HepG2 (cell line): ENCODE measurements around the gene HELZ2. TPM values are rescaled to one million over a fixed set of nuclear protein-coding genes. Genes with fewer than 3 reads are reported as not detected.

Experiments
- ATAC-seq: fragments of 200-7000 bp; cut with Tn5 transposase; 3 replicates; pipeline ENCODE4 v1.9.1; 2020; ENCODE audit warnings: mild to moderate bottlenecking, moderate library complexity
- BruUV-seq: library from RNA; stranded (reverse); fragments of 400-500 nt; replicated peaks from 2 replicates; lab custom pipeline; 2021; lab: Mats Ljungman, UMichigan
- CTCF ChIA-PET: fragments of 300-600 bp; formaldehyde crosslinking; extraction: SDS; loops from one replicate; lab custom pipeline; 2021; ENCODE audit warnings: low total read pairs, inconsistent platforms, low intra/inter-chr PET ratio; lab: Yijun Ruan, JAX
- POLR2A ChIA-PET: fragments of 350-600 bp; sonication (Branson Sonifier 250); formaldehyde crosslinking; loops from one replicate; lab custom pipeline; 2020; ENCODE audit warnings: antibody characterized with exemption, inconsistent platforms; lab: Yijun Ruan, JAX
- DNase-seq: peaks from one replicate; pipeline ENCODE4 v3.0.0-alpha.2; 2015; ENCODE audit warnings: low spot score
- FAIRE-seq: peaks from 3 replicates; lab custom pipeline; 2011; peaks lifted over from hg19 to GRCh38; lab: Jason Lieb, UNC
- H2AFZ ChIP-seq: one replicate; pipeline ENCODE4 v1.6.1; 2011; ENCODE audit warnings: low read length, inconsistent platforms
- H3K27ac ChIP-seq: fragments of 300-600 bp; 3 replicates; pipeline ENCODE4 v1.8.0; 2011; ENCODE audit warnings: mixed run types, mild to moderate bottlenecking, mixed read lengths, low read length, inconsistent platforms; ENCODE audit not compliant: insufficient read depth; ENCODE audit errors: extremely low read length
- H3K27me3 ChIP-seq, 2 experiments: fragments of 200-600 bp in 1 of 2; 2 replicates in 1 of 2; 3 replicates in 1 of 2; pipeline versions ENCODE4 v1.6.0 to v1.8.0; 2011; ENCODE audit warnings: low read length in 2 of 2, mild to moderate bottlenecking in 2 of 2, moderate library complexity in 2 of 2, inconsistent platforms in 1 of 2; ENCODE audit not compliant: insufficient read depth in 2 of 2, control insufficient read depth in 1 of 2
- H3K36me3 ChIP-seq, 2 experiments: fragments of 200-600 bp in 1 of 2; replicated peaks in 1 of 2; 2 replicates in 1 of 2; 3 replicates in 1 of 2; pipeline versions ENCODE4 v1.5.1 to v1.8.0; 2011; ENCODE audit warnings: low read length in 2 of 2, inconsistent platforms in 1 of 2; ENCODE audit not compliant: insufficient read depth in 2 of 2, control insufficient read depth in 1 of 2
- H3K4me1 ChIP-seq: 2 replicates; pipeline ENCODE4 v1.5.1; 2012; ENCODE audit warnings: low read length, inconsistent platforms; ENCODE audit not compliant: insufficient read depth
- H3K4me2 ChIP-seq: 2 replicates; pipeline ENCODE4 v1.6.0; 2011; ENCODE audit warnings: low read depth, low read length, inconsistent platforms
- H3K4me3 ChIP-seq, 3 experiments: fragments of 200-600 bp in 1 of 3; sonication (generic), shearing (Covaris generic) in 1 of 3; replicated peaks in 1 of 3; 2 replicates each; pipeline ENCODE4 v1.5.1; 2011 to 2016; ENCODE audit warnings: low read length in 3 of 3, inconsistent platforms in 2 of 3, low read depth in 2 of 3, mild to moderate bottlenecking in 2 of 3, control low read depth in 1 of 3, mixed read lengths in 1 of 3; ENCODE audit not compliant: insufficient read depth in 1 of 3
- H3K79me2 ChIP-seq: one replicate; pipeline ENCODE4 v1.6.1; 2011; ENCODE audit warnings: low read length, inconsistent platforms; ENCODE audit not compliant: insufficient read depth
- H3K9ac ChIP-seq: 2 replicates; pipeline ENCODE4 v1.6.0; 2011; ENCODE audit warnings: mild to moderate bottlenecking, low read depth, low read length, inconsistent platforms; ENCODE audit not compliant: insufficient read depth
- H3K9me3 ChIP-seq: 2 replicates; pipeline ENCODE4 v1.5.1; 2012; ENCODE audit warnings: mild to moderate bottlenecking, low read length
- H4K20me1 ChIP-seq: 2 replicates; pipeline ENCODE4 v1.6.0; 2011; ENCODE audit warnings: inconsistent platforms, mild to moderate bottlenecking, low read length, moderate library complexity; ENCODE audit not compliant: insufficient read depth
- ARID4A ChIP-seq: sonication (generic); formaldehyde crosslinking; IDR thresholded peaks from 2 replicates; pipeline ENCODE4 v1.5.0; 2020; ENCODE audit warnings: mild to moderate bottlenecking, missing genetic modification reagents, borderline replicate concordance
- DBP ChIP-seq: sonication (generic); formaldehyde crosslinking; IDR thresholded peaks from 2 replicates; pipeline ENCODE4 v1.4.0; 2020; ENCODE audit warnings: missing genetic modification reagents; ENCODE audit errors: not compliant biosample characterization
- HOXA3 ChIP-seq: sonication (generic); formaldehyde crosslinking; IDR thresholded peaks from 2 replicates; pipeline ENCODE4 v1.5.0; 2020; ENCODE audit warnings: missing genetic modification reagents
- NFIB ChIP-seq: sonication (generic); formaldehyde crosslinking; IDR thresholded peaks from 2 replicates; pipeline ENCODE4 v1.9.0; 2021; ENCODE audit warnings: missing genetic modification reagents, mild to moderate bottlenecking, borderline replicate concordance
- POGZ ChIP-seq: sonication (generic); formaldehyde crosslinking; IDR thresholded peaks from 2 replicates; pipeline ENCODE4 v1.4.0; 2020; ENCODE audit warnings: mild to moderate bottlenecking, missing genetic modification reagents
- POLR2G ChIP-seq: fragments of 200-400 bp; formaldehyde crosslinking; IDR thresholded peaks from 2 replicates; pipeline ENCODE4 v1.6.1; 2018; ENCODE audit warnings: mild to moderate bottlenecking, low read depth, low read length, moderate library complexity
- TP53 ChIP-seq: sonication (generic); formaldehyde crosslinking; conservative IDR thresholded peaks from 2 replicates; pipeline ENCODE4 v1.4.0; 2020; ENCODE audit warnings: missing genetic modification reagents
- USF2 ChIP-seq, 2 experiments: sonication (generic) in 1 of 2; formaldehyde crosslinking in 1 of 2; IDR thresholded peaks; 2 replicates each; pipeline versions ENCODE4 v1.5.1 to v1.6.1; 2011 to 2020; ENCODE audit warnings: borderline replicate concordance in 1 of 2, low read depth in 1 of 2, low read length in 1 of 2, mild to moderate bottlenecking in 1 of 2, missing genetic modification reagents in 1 of 2, moderate library complexity in 1 of 2
- YEATS2 ChIP-seq: sonication (generic); formaldehyde crosslinking; IDR thresholded peaks from 2 replicates; pipeline ENCODE4 v1.4.0; 2020; ENCODE audit warnings: missing genetic modification reagents, borderline replicate concordance
- ZNF501 ChIP-seq: sonication (generic); formaldehyde crosslinking; IDR thresholded peaks from 2 replicates; pipeline ENCODE4 v1.5.1; 2020; ENCODE audit warnings: mild to moderate bottlenecking, moderate library complexity, missing genetic modification reagents
- ZNF510 ChIP-seq: sonication (generic); formaldehyde crosslinking; IDR thresholded peaks from 2 replicates; pipeline ENCODE4 v1.4.0; 2020; ENCODE audit warnings: low read depth, mild to moderate bottlenecking, missing genetic modification reagents
- ZNF543 ChIP-seq: sonication (generic); formaldehyde crosslinking; IDR thresholded peaks from 2 replicates; pipeline ENCODE4 v1.4.0; 2020; ENCODE audit warnings: mild to moderate bottlenecking, missing genetic modification reagents
- ZNF580 ChIP-seq: IDR thresholded peaks from 2 replicates; pipeline ENCODE4 v1.6.1; 2016; ENCODE audit warnings: low read depth, borderline replicate concordance
- WGBS: methylation state at CpG from one replicate; pipeline ENCODE4 v1.1.6; 2017; ENCODE audit warnings: low lambda C conversion rate; 5-methylcytosine and 5-hydroxymethylcytosine counted together
- in situ Hi-C: cut with HindIII; loops from 2 replicates; pipeline ENCODE4 v1.10.0; 2017; ENCODE audit warnings: low pct_unique_long_range_greater_than_20kb; ENCODE audit not compliant: extremely low pct_ligation_motif_present
- intact Hi-C: fragments of 100-400 bp; cut with micrococcal nuclease; formaldehyde crosslinking; loops from one replicate; pipeline ENCODE4 v1.10.0; 2022; ENCODE audit not compliant: unreplicated experiment
- polyA plus RNA-seq, 8 experiments: library from polyadenylated mRNA; depleted of rRNA in 3 of 8; stranded (reverse) in 7 of 8; unstranded in 1 of 8; fragments of >200 nt; fragmentation: Illumina TruSeq in 4 of 8; extraction: Trizol in 4 of 8; gene quantifications; 2 replicates each; pipeline versions ENCODE4 v1.2.1 to v1.2.3, GENCODE V29; 2011 to 2016; ENCODE audit warnings: low read depth in 4 of 8, missing spikeins in 1 of 8, mixed read lengths in 1 of 8; ENCODE audit not compliant: insufficient read depth in 1 of 8
- total RNA-seq, 5 experiments: library from RNA; depleted of rRNA; stranded (reverse); fragments of >200 nt; fragmentation: Illumina TruSeq; extraction: Trizol; gene quantifications; 2 replicates each; pipeline ENCODE4 v1.2.3, GENCODE V29; 2016; ENCODE audit warnings: low read depth in 1 of 5

HELZ2 gene
- total and polyA plus RNA-seq, 2 of the 13 experiments (the other 11 are each of a cell fraction or from before 2014, with no cell fraction given) = 9.6 to 10.1 TPM

- ChIA-PET CTCF (no interaction called here), POLR2A (no interaction called here)
- no peaks in the 10 kb centered on the region for H3K9me3 ChIP-seq
- no TSS peak for BruUV-seq
- no peak overlapping the region for H2AFZ ChIP-seq
- in situ Hi-C loops = no loop called here
- H3K27me3 ChIP-seq = no peaks in the 10 kb centered on the region
- no peaks in the 10 kb centered on the region; a peak in 1 of 5 replicates for H3K36me3 ChIP-seq
- DNase-seq (no peak), ATAC-seq (no peak), FAIRE-seq (no peak)
- H3K4me2 ChIP-seq = no peak overlapping the region
- peaks cover 6% of the 10 kb centered on the region for H3K4me1 ChIP-seq
- no peak overlapping the region for H3K4me3 ChIP-seq
- H3K9ac ChIP-seq = no peak overlapping the region
- H4K20me1 ChIP-seq = no peaks in the 10 kb centered on the region; the same call in 1 of the 2 replicates
- no peak overlapping the region for H3K27ac ChIP-seq
- H3K79me2 ChIP-seq = no peaks in the 10 kb centered on the region
- TF ChIP-seq POLR2G (no peak), YEATS2 (CRISPR knock-in tag) (no peak), ARID4A (CRISPR knock-in tag) (no peak; the same call in 1 of the 2 replicates), DBP (CRISPR knock-in tag) (no peak), TP53 (CRISPR knock-in tag) (no peak), NFIB (CRISPR knock-in tag) (no peak), ZNF510 (CRISPR knock-in tag) (no peak), ZNF501 (CRISPR knock-in tag) (no peak), POGZ (CRISPR knock-in tag) (no peak), ZNF580 (no peak), USF2 (IDR thresholded peaks at IDR 0.05; ENCODE audit: low read depth, low read length) (no peak), USF2 (CRISPR knock-in tag; IDR thresholded peaks at IDR 0.05; ENCODE audit: borderline replicate concordance) (no peak), HOXA3 (CRISPR knock-in tag) (no peak), ZNF543 (CRISPR knock-in tag) (no peak)
- intact Hi-C loops = no loop called here
- WGBS = 95% methylated on average over 43 of the region's 55 CpGs
Measured at GRCh38 chr20:63563225-63563935, 10.7 kb downstream of the HELZ2 start.
